K562 (cell line): ENCODE measurements around the gene CD24. TPM values are rescaled to one million over a fixed set of nuclear protein-coding genes. Genes with fewer than 3 reads are reported as not detected.

Experiments used
- ATAC-seq: fragments of 200-7000 bp; cut with Tn5 transposase; 3 replicates; pipeline ENCODE4 v1.9.1; 2020; ENCODE audit warnings: moderate library complexity
- BruUV-seq: library from RNA; stranded (reverse); fragments of 400-500 nt; replicated peaks from 2 replicates; lab custom pipeline; 2021; lab: Mats Ljungman, UMichigan
- CTCF ChIA-PET: fragments of 300-600 bp; formaldehyde crosslinking; extraction: SDS; loops from one replicate; lab custom pipeline; 2021; ENCODE audit warnings: low intra/inter-chr PET ratio; lab: Yijun Ruan, JAX
- POLR2A ChIA-PET: fragments of 300-600, 350-650 bp; sonication (Branson Sonifier 250); formaldehyde crosslinking; extraction: SDS; loops from one replicate; lab custom pipeline; 2021; ENCODE audit warnings: antibody characterized with exemption, inconsistent platforms; lab: Yijun Ruan, JAX
- DNase-seq, 4 experiments: peaks; one replicate each; pipeline versions ENCODE4 v3.0.0 to v3.0.0-alpha.2; 2011 to 2018; ENCODE audit warnings: low spot score in 3 of 4, mixed read lengths in 3 of 4; ENCODE audit errors: extremely low read depth in 1 of 4
- FAIRE-seq: peaks from 2 replicates; lab custom pipeline; 2011; peaks lifted over from hg19 to GRCh38; lab: Jason Lieb, UNC
- H2AFZ ChIP-seq: 2 replicates; pipeline ENCODE4 v1.6.0; 2011; ENCODE audit warnings: low read depth, low read length, control low read depth, inconsistent platforms
- H3K27ac ChIP-seq: fragments of 200-600 bp; 3 replicates; pipeline ENCODE4 v1.8.0; 2011; ENCODE audit warnings: low read depth, mild to moderate bottlenecking, control low read depth, inconsistent platforms, low read length, moderate library complexity, mixed read lengths; ENCODE audit errors: extremely low read depth
- H3K27me3 ChIP-seq, 2 experiments: fragments of 300-600 bp in 1 of 2; 2 replicates in 1 of 2; 3 replicates in 1 of 2; pipeline versions ENCODE4 v1.6.0 to v1.8.0; 2011; ENCODE audit warnings: inconsistent platforms in 2 of 2, low read length in 2 of 2, mild to moderate bottlenecking in 1 of 2, mixed read lengths in 1 of 2, moderate library complexity in 1 of 2; ENCODE audit not compliant: control insufficient read depth in 2 of 2, insufficient read depth in 2 of 2
- H3K36me3 ChIP-seq: fragments of 300-600 bp; 3 replicates; pipeline ENCODE4 v1.8.0; 2011; ENCODE audit warnings: mild to moderate bottlenecking, low read length, inconsistent platforms; ENCODE audit not compliant: control insufficient read depth, insufficient read depth
- H3K4me1 ChIP-seq, 2 experiments: fragments of 200-600 bp in 1 of 2; replicated peaks in 1 of 2; 2 replicates in 1 of 2; 3 replicates in 1 of 2; pipeline versions ENCODE4 v1.5.1 to v1.8.0; 2011; ENCODE audit warnings: inconsistent platforms in 2 of 2, low read length in 2 of 2, mild to moderate bottlenecking in 1 of 2, mixed read lengths in 1 of 2, moderate library complexity in 1 of 2; ENCODE audit not compliant: control insufficient read depth in 2 of 2, insufficient read depth in 2 of 2
- H3K4me2 ChIP-seq: 2 replicates; pipeline ENCODE4 v1.6.1; 2011; ENCODE audit warnings: low read length, control low read depth, inconsistent platforms, mixed read lengths; ENCODE audit not compliant: insufficient read depth
- H3K4me3 ChIP-seq: fragments of 200-600 bp; sonication (generic), shearing (Covaris generic); 2 replicates; pipeline ENCODE4 v1.5.1; 2016; ENCODE audit warnings: control low read depth, inconsistent platforms
- H3K79me2 ChIP-seq: fragments of 200-600 bp; 3 replicates; pipeline ENCODE4 v1.8.0; 2011; ENCODE audit warnings: low read length, inconsistent platforms; ENCODE audit not compliant: control insufficient read depth, insufficient read depth
- H3K9ac ChIP-seq, 2 experiments: 2 replicates each; pipeline versions ENCODE4 v1.6.0 to v1.6.1; 2011; ENCODE audit warnings: low read depth in 2 of 2, low read length in 2 of 2, control low read depth in 1 of 2, inconsistent platforms in 1 of 2, mild to moderate bottlenecking in 1 of 2, mixed read lengths in 1 of 2; ENCODE audit not compliant: insufficient read depth in 1 of 2
- H3K9me1 ChIP-seq: one replicate; pipeline ENCODE4 v1.6.0; 2011; ENCODE audit warnings: inconsistent platforms, mild to moderate bottlenecking, low read length, moderate library complexity; ENCODE audit not compliant: control insufficient read depth, insufficient read depth
- H3K9me3 ChIP-seq: replicated peaks from 2 replicates; pipeline ENCODE4 v1.5.1; 2011; ENCODE audit warnings: low read depth, low read length, inconsistent platforms; ENCODE audit not compliant: control insufficient read depth, insufficient read depth
- H4K20me1 ChIP-seq: replicated peaks from 2 replicates; pipeline ENCODE4 v1.6.1; 2011; ENCODE audit warnings: low read length, inconsistent platforms, mixed read lengths; ENCODE audit not compliant: control insufficient read depth, insufficient read depth
- CXXC5 ChIP-seq: fragments of 250-450 bp; sonication (Bioruptor Pico); IDR thresholded peaks from 2 replicates; pipeline ENCODE4 v1.8.0; 2022; ENCODE audit warnings: inconsistent platforms, mild to moderate bottlenecking, moderate library complexity
- EHMT2 ChIP-seq: fragments of 450-650 bp; IDR thresholded peaks from 2 replicates; pipeline ENCODE4 v1.6.1; 2018; ENCODE audit warnings: antibody characterized with exemption
- KDM1A ChIP-seq, 2 experiments: fragments of 450-650 bp; IDR thresholded peaks; 2 replicates each; pipeline ENCODE4 v1.6.1; 2016; ENCODE audit warnings: mild to moderate bottlenecking in 2 of 2
- KLF16 ChIP-seq: IDR thresholded peaks from 2 replicates; pipeline ENCODE4 v1.6.1; 2016; ENCODE audit warnings: antibody characterized with exemption
- NR2C2 ChIP-seq, 2 experiments: fragments of 200-800 bp in 1 of 2; sonication (Bioruptor generic) in 1 of 2; sonication (generic) in 1 of 2; formaldehyde crosslinking in 1 of 2; IDR thresholded peaks; 2 replicates each; pipeline versions ENCODE4 v1.6.1 to v1.8.0; 2016 to 2022; ENCODE audit warnings: mild to moderate bottlenecking in 1 of 2, missing compliant biosample characterization in 1 of 2, missing genetic modification characterization in 1 of 2, missing genetic modification reagents in 1 of 2
- TOE1 ChIP-seq, 2 experiments: fragments of 450-650 bp in 1 of 2; sonication (generic) in 1 of 2; formaldehyde crosslinking in 1 of 2; IDR thresholded peaks; 2 replicates each; pipeline versions ENCODE4 v1.7.1 to v1.8.0; 2016 to 2022; ENCODE audit warnings: borderline replicate concordance in 2 of 2, mild to moderate bottlenecking in 2 of 2, antibody characterized with exemption in 1 of 2, inconsistent platforms in 1 of 2, low read depth in 1 of 2, missing genetic modification reagents in 1 of 2, moderate library complexity in 1 of 2
- ZBTB40 ChIP-seq, 2 experiments: fragments of 450-650 bp in 1 of 2; sonication (generic) in 1 of 2; formaldehyde crosslinking in 1 of 2; IDR thresholded peaks; 2 replicates each; pipeline versions ENCODE4 v1.7.1 to v1.9.0; 2016 to 2022; ENCODE audit warnings: inconsistent platforms in 1 of 2, mild to moderate bottlenecking in 1 of 2, missing genetic modification reagents in 1 of 2
- ZNF395 ChIP-seq: fragments of 200-800 bp; sonication (Bioruptor generic); IDR thresholded peaks from 2 replicates; pipeline ENCODE4 v1.6.1; 2017; ENCODE audit warnings: missing genetic modification characterization, missing compliant biosample characterization
- WGBS: fragments of 100-300 bp; shearing (Covaris generic); methylation state at CpG from one replicate; pipeline ENCODE4 v1.1.6; 2016; ENCODE audit warnings: low coverage, mixed read lengths; ENCODE audit not compliant: insufficient coverage; ENCODE audit errors: missing lambda C conversion rate; 5-methylcytosine and 5-hydroxymethylcytosine counted together
- in situ Hi-C: fragments of 300-500 bp; cut with MboI; formaldehyde crosslinking; loops from 4 replicates; pipeline ENCODE4 v1.15.0; 2018; ENCODE audit warnings: inconsistent platforms, mixed read lengths
- intact Hi-C: fragments of 100-400 bp; cut with micrococcal nuclease; formaldehyde crosslinking; loops from 2 replicates; pipeline ENCODE4 v1.14.2; 2022
- polyA plus RNA-seq, 8 experiments: library from polyadenylated mRNA; depleted of rRNA in 4 of 8; stranded (reverse) in 5 of 8; unstranded in 3 of 8; fragments of >200 nt; fragmentation: Nextera tagmentation in 2 of 8; fragmentation: Illumina TruSeq in 1 of 8; extraction: Ambion mirVana in 2 of 8; extraction: Trizol in 1 of 8; gene quantifications; 2 replicates each; pipeline versions ENCODE4 v1.2.1 to v1.2.3, GENCODE V29; 2011 to 2014; ENCODE audit warnings: inconsistent platforms in 1 of 8, missing spikeins in 1 of 8
- total RNA-seq, 7 experiments: library from RNA; depleted of rRNA in 6 of 7; stranded (reverse); fragments of >200 nt in 6 of 7; fragmentation: Illumina TruSeq in 2 of 7; extraction: Trizol in 2 of 7; gene quantifications; 2 replicates each; pipeline versions ENCODE4 v1.2.1 to v1.2.3, GENCODE V29; 2011 to 2021; ENCODE audit warnings: low replicate concordance in 1 of 7

CD24 gene
- total and polyA plus RNA-seq, 9 of the 15 experiments (the other 6 are each of a cell fraction or from before 2014, with no cell fraction given): 8.8 to 155 (median 27.1) TPM

- Histone ChIP-seq H3K27me3 (no peaks in the 10 kb centered on the region), H3K27ac (no peak overlapping the region), H3K4me3 (no peak overlapping the region), H3K4me2 (peak overlapping the region; percentile 38; the same call in 1 of the 2 replicates), H3K4me1 (peaks cover 0 to 14% of the 10 kb centered on the region in 2 experiments; a peak in 3 of 5 replicates), H3K9me3 (no peaks in the 10 kb centered on the region), H2AFZ (no peak overlapping the region), H3K9ac (no peak overlapping the region), H3K79me2 (no peaks in the 10 kb centered on the region), H3K36me3 (no peaks in the 10 kb centered on the region), H4K20me1 (no peaks in the 10 kb centered on the region), H3K9me1 (no peaks in the 10 kb centered on the region)
- no TSS peak for BruUV-seq
- CTCF ChIA-PET: interaction anchor here (0.7 kb wide), 1 partner anchor 480 kb away, joined by 3 read pairs; no protein-coding TSS in a partner anchor
- FAIRE-seq (no peak), DNase-seq (peak in 1 of 4 experiments; percentile 65), ATAC-seq (no peak)
- in situ Hi-C loops: no loop called here
- POLR2A ChIA-PET: interaction anchor here (0.8 to 1.3 kb wide), 2 partner anchors 11 to 185 kb away, joined by 3 to 4 read pairs; no protein-coding TSS in a partner anchor
- intact Hi-C loops: no loop called here
- under 1% methylated on average over 17 of the region's 17 CpGs for WGBS
- TF ChIP-seq TOE1 (IDR thresholded peaks at IDR 0.05; ENCODE audit: borderline replicate concordance): no peak
- no peak for TF ChIP-seq TOE1 (CRISPR knock-in tag; IDR thresholded peaks at IDR 0.05; ENCODE audit: borderline replicate concordance, low read depth)
- TF ChIP-seq ZBTB40 (IDR thresholded peaks at IDR 0.05): peak; percentile 75
- no peak for TF ChIP-seq ZBTB40 (CRISPR knock-in tag; IDR thresholded peaks at IDR 0.05)
- peak; percentile 69 to 81 for TF ChIP-seq KDM1A (IDR thresholded peaks at IDR 0.05)
- TF ChIP-seq ZNF395 (CRISPR knock-in tag): peak; percentile 45; the same call in 1 of the 2 replicates
- 0 out of 2 replicates have a peak, but pooled peaks have one; percentile 35 for TF ChIP-seq NR2C2 (CRISPR knock-in tag; IDR thresholded peaks at IDR 0.05)
- TF ChIP-seq NR2C2 (tag; IDR thresholded peaks at IDR 0.05): peak; percentile 90
- 0 out of 2 replicates have a peak, but pooled peaks have one; percentile 44 for TF ChIP-seq EHMT2
- TF ChIP-seq KLF16: peak; percentile 55
- TF ChIP-seq CXXC5: peak; percentile 41; the same call in 1 of the 2 replicates
Measured at GRCh38 chr6:106924694-106925523, 49.6 kb downstream of the CD24 start.
